H54 (cell line): ENCODE measurements around the gene ANKRD44.

Experiments
- DNase-seq: peaks from one replicate; pipeline ENCODE4 v3.0.0; 2011; ENCODE audit warnings: low spot score, mixed read lengths; ENCODE audit not compliant: insufficient read length
- FAIRE-seq: peaks from 3 replicates; lab custom pipeline; 2011; peaks lifted over from hg19 to GRCh38; lab: Jason Lieb, UNC
- POLR2A ChIP-seq: IDR thresholded peaks from 2 replicates; pipeline ENCODE4 v1.6.1; 2011; ENCODE audit warnings: low read depth, mild to moderate bottlenecking, low read length

ANKRD44 gene

DNA sequence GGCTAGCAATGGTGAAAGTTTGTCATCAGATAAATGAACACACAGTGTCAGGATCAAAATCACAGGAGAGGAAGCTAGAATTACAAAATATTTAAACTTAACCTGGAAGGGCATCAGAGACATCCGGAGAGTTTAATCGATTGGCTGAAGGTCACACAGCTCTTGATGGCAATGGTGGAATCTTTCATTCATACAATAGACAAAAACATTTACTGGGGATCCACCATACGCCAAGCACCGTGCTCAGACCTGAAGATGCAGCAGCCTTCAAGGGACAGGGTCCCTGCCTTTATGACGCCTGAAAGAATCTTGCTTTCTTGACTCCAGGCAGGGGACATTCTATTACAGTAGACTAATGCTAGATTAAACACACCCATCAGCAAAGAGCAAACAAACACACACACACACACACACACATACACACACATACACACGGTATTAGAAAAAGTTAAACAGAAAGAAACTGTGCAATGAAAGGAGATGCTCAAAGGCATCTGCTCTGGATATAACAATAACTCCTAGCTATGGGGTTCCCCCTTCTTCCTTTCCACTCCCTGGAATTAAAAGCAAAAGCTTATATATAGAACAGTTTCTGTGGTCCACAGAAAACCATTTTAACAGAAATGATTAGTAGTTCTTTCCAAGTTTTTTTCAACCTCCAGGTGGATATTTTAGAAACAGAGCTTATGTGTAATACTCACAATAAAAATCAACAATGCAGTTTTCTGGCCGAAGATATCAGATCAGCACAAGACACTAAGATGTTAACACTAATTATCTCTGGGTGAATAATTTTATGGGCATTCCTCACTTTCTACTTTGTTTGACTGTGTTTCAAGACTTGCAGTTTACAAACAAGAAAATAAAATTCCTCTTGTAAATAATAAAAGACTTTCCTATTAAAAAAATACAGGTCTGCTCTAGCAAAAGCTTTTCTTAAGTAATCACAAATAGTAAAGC lies 151.7 kb downstream of the ANKRD44 start:
- FAIRE-seq: peak; percentile 38
- TF ChIP-seq POLR2A: no peak
- DNase-seq: no peak

DNA sequence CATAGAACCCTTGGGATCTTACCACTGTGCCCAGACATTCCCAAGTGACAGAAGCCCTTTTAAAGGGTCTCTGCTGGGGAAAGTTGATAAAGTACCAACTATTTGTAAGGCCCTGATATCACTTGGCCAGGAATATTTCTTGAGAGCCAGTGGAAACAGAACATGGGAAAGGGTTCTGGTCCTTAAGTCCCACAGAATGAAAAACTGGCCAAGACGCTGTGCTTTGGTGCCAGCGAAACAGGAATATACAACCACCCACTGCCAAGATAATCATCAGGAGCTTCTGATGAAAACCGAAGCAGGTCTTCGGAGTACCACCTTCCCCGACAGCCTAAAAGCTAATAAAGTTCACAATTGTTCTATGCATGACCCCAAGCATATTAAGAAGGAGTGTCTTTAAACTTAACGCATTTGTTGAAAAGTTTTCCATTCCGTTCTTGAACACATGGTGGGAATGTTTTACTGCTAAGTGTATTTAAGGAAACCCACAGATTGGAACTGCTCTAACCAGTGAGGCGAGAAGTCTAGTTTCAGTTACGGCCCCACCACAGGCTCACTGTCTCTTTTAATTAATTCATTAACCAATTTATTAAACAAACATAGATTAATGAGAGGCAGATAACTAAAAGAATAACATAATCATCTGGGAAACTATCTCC lies 152.6 kb downstream of the ANKRD44 start:
- FAIRE-seq: no peak
- DNase-seq: no peak
- TF ChIP-seq POLR2A: no peak

- no peak for TF ChIP-seq POLR2A
- DNase-seq (no peak), FAIRE-seq (no peak)
These were observed 153.8 kb downstream of the ANKRD44 start for GRCh38 chr2:197156771-197157170.

- DNase-seq (no peak), FAIRE-seq (peak; percentile 81)
- TF ChIP-seq POLR2A: no peak
These were observed 157.9 kb downstream of the ANKRD44 start for GRCh38 chr2:197152451-197153228.

- FAIRE-seq: no peak
- DNase-seq: no peak
- no peak for TF ChIP-seq POLR2A
These were observed 161.0 kb downstream of the ANKRD44 start for GRCh38 chr2:197149546-197149945.

- no peak for FAIRE-seq
- no peak for TF ChIP-seq POLR2A
- DNase-seq: no peak
These were observed 162.2 kb downstream of the ANKRD44 start for GRCh38 chr2:197148401-197148800.

DNA sequence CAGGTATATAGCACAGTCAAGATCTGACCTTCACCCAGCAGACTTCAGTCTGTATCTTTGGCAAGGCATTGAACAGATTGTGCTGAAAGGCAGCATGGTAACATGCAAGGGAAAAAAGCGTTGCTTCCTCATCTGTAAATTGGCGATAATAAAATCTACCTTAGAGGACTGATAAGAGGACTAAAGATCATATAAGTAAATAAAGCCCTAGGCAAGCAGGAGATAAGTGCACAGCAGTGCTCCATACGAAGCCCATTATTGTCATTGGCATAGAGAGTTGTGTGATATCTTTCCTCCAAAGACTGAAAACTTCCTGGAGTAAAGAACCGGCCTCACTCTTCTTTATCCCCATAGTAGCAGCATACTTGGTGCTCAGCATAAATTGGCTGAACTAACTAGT lies 162.6 kb downstream of the ANKRD44 start:
- no peak for DNase-seq
- TF ChIP-seq POLR2A: no peak
- no peak for FAIRE-seq

GRCh38 chr2:197146995-197147394 lies 163.6 kb downstream of the ANKRD44 start:
- no peak for FAIRE-seq
- no peak for DNase-seq
- TF ChIP-seq POLR2A: no peak

- FAIRE-seq (no peak), DNase-seq (no peak)
- no peak for TF ChIP-seq POLR2A
These were observed 165.0 kb downstream of the ANKRD44 start for GRCh38 chr2:197145471-197146056.

GRCh38 chr2:197144183-197144582 lies 166.4 kb downstream of the ANKRD44 start:
- FAIRE-seq (no peak), DNase-seq (no peak)
- TF ChIP-seq POLR2A: no peak

DNA sequence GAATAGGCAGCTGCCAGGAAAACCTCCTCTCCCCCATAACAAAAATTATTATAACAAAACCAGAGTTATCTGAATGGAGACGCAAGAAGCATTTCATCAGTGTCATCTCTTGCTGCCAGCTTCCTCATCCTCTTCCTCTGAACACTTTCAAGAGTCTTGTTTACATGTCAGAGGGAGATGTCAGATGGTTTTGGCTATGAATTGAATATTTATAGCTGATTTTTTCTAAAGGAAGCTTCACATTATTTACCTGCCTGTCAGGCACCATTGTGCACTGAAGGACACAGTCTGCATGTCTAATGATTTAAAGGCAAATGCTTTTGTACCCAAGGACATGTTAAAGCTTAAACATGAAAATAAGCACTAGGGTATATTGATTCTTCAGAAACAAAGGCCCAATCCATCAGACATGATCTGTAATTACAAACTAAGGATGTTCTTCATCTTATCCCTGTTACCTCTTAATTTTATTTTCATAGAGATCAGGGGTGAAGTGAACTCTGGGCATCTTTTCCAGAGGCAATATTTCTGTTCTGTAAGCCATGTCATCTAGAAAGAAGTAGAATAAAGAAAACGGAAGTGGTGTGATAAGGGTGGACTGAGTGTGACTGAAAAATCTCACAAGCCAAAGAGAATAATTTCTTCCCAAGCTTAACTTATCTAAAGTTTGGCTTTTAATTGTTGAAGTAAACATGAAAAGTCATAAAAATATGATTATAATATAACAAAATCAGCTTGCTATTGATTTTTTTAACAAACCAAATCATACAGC lies 168.7 kb downstream of the ANKRD44 start:
- DNase-seq (no peak), FAIRE-seq (no peak)
- TF ChIP-seq POLR2A: no peak

DNA sequence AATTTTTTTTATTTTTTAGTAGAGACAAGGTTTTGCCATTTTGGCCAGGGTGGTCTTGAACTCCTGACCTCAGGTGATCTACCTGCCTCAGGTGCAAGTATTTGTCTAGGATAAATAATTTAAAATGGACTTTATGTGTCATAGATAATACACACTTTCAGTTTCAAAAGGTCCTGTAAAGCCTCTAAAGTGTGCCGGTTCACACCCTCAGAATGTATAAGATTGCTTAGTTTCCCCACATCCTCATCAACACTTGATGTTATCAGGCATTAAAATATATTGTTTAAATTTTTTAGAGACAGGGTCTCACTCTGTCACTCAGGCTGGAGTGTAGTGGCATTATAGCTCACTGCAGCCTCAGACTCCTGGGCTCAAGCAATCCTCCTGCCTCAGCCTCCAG lies 170.5 kb downstream of the ANKRD44 start:
- DNase-seq: no peak
- no peak for TF ChIP-seq POLR2A
- no peak for FAIRE-seq

- TF ChIP-seq POLR2A: no peak
- FAIRE-seq (no peak), DNase-seq (no peak)
These were observed 172.1 kb downstream of the ANKRD44 start for GRCh38 chr2:197138506-197138905.
